Measurements from ENCODE around the gene CMC2. TPM values are rescaled to one million over a fixed set of nuclear protein-coding genes. Genes with fewer than 3 reads are reported as not detected.

Gene CMC2
- total RNA-seq, 4 donors from 2014 or later = 8.9 to 37.8 (median 34.1) TPM

GRCh38 chr16:80985611-80986010, 21.1 kb downstream of the CMC2 start:
- Histone ChIP-seq H3K27ac (no peak overlapping the region), H3K27me3 (no peaks in the 10 kb centered on the region), H3K36me3 (no peaks in the 10 kb centered on the region), H3K4me1 (peaks cover 8% of the 10 kb centered on the region), H3K4me3 (no peak overlapping the region), H3K9me3 (no peaks in the 10 kb centered on the region)
- no peak for TF ChIP-seq POLR2A (IDR thresholded peaks at IDR 0.05)
- TF ChIP-seq CTCF (IDR thresholded peaks at IDR 0.05) = no peak
- TF ChIP-seq POLR2AphosphoS5 (IDR thresholded peaks at IDR 0.05) = no peak
- TF ChIP-seq EP300 (IDR thresholded peaks at IDR 0.05) = no peak
- 78% methylated on average over 2 of the region's 2 CpGs for WGBS
- no peak for DNase-seq (ENCODE audit: low spot score in 2 of 2)

- no peak for DNase-seq (ENCODE audit: low spot score in 2 of 2)
- Histone ChIP-seq H3K36me3 (peaks cover 7% of the 10 kb centered on the region), H3K4me1 (peaks cover 8% of the 10 kb centered on the region), H3K4me3 (no peak overlapping the region), H3K27me3 (no peaks in the 10 kb centered on the region), H3K9me3 (no peaks in the 10 kb centered on the region), H3K27ac (no peak overlapping the region)
- 81% methylated on average over 6 of the region's 6 CpGs for WGBS
- TF ChIP-seq EP300 (IDR thresholded peaks at IDR 0.05) (no peak), CTCF (IDR thresholded peaks at IDR 0.05) (no peak), POLR2AphosphoS5 (IDR thresholded peaks at IDR 0.05) (no peak), POLR2A (IDR thresholded peaks at IDR 0.05) (no peak)
These were observed 22.4 kb downstream of the CMC2 start for GRCh38 chr16:80984124-80984892.

GRCh38 chr16:80982646-80983045, 24.0 kb downstream of the CMC2 start:
- no peak for DNase-seq (ENCODE audit: low spot score in 2 of 2)
- Histone ChIP-seq H3K4me1 (peaks cover 8% of the 10 kb centered on the region), H3K27me3 (no peaks in the 10 kb centered on the region), H3K36me3 (peaks cover 7% of the 10 kb centered on the region), H3K4me3 (no peak overlapping the region), H3K9me3 (no peaks in the 10 kb centered on the region), H3K27ac (no peak overlapping the region)
- TF ChIP-seq EP300 (IDR thresholded peaks at IDR 0.05) = no peak
- no peak for TF ChIP-seq POLR2AphosphoS5 (IDR thresholded peaks at IDR 0.05)
- no peak for TF ChIP-seq POLR2A (IDR thresholded peaks at IDR 0.05)
- no peak for TF ChIP-seq CTCF (IDR thresholded peaks at IDR 0.05)
- WGBS = 69% methylated on average over 4 of the region's 4 CpGs

GRCh38 chr16:80981103-80981502, 25.6 kb downstream of the CMC2 start:
- Histone ChIP-seq H3K9me3 (no peaks in the 10 kb centered on the region), H3K27me3 (no peaks in the 10 kb centered on the region), H3K4me1 (peaks cover 8% of the 10 kb centered on the region), H3K4me3 (no peak overlapping the region), H3K27ac (no peak overlapping the region), H3K36me3 (peaks cover 7% of the 10 kb centered on the region)
- no peak for DNase-seq (ENCODE audit: low spot score in 2 of 2)
- no peak for TF ChIP-seq POLR2AphosphoS5 (IDR thresholded peaks at IDR 0.05)
- TF ChIP-seq EP300 (IDR thresholded peaks at IDR 0.05) = no peak
- TF ChIP-seq CTCF (IDR thresholded peaks at IDR 0.05) = no peak
- no peak for TF ChIP-seq POLR2A (IDR thresholded peaks at IDR 0.05)

GRCh38 chr16:80976946-80977345, 29.7 kb downstream of the CMC2 start:
- no peak for DNase-seq (ENCODE audit: low spot score in 2 of 2)
- Histone ChIP-seq H3K9me3 (no peaks in the 10 kb centered on the region), H3K36me3 (peaks cover 19% of the 10 kb centered on the region), H3K27ac (no peak overlapping the region), H3K4me1 (peaks cover 8% of the 10 kb centered on the region), H3K27me3 (no peaks in the 10 kb centered on the region), H3K4me3 (no peak overlapping the region)
- TF ChIP-seq CTCF (IDR thresholded peaks at IDR 0.05) = no peak
- TF ChIP-seq EP300 (IDR thresholded peaks at IDR 0.05) = no peak
- TF ChIP-seq POLR2A (IDR thresholded peaks at IDR 0.05) = no peak
- no peak for TF ChIP-seq POLR2AphosphoS5 (IDR thresholded peaks at IDR 0.05)
- WGBS = 94% methylated on average over 1 of the region's 1 CpG

Measured in suprapubic skin (tissue), 4 donors.